LNCaP clone FGC (cell line): ENCODE data around the gene TRIP12.
A peak's percentile ranks its signal among the peaks of the same experiment; 100 is the strongest.
"Not testable (repeated sequence)": the region's sequence is repeated elsewhere in the genome, so short reads cannot be mapped to it uniquely, and the experiment has no call there.

Experiments
- DNase-seq: peaks from one replicate; pipeline ENCODE4 v3.0.0-alpha.2; 2011; ENCODE audit warnings: low read depth
- H3K4me3 ChIP-seq: 2 replicates; pipeline ENCODE4 v1.5.1; 2011; ENCODE audit warnings: mild to moderate bottlenecking, low read depth, low read length, control low read depth
- TF ChIP-seq, protein P1 (sequence below): IDR thresholded peaks from 2 replicates; pipeline ENCODE4 v1.5.1; 2012; ENCODE audit warnings: mild to moderate bottlenecking; ENCODE audit not compliant: control insufficient read depth, insufficient read depth; ENCODE audit errors: extremely low read depth

The TRIP12 gene

DNA sequence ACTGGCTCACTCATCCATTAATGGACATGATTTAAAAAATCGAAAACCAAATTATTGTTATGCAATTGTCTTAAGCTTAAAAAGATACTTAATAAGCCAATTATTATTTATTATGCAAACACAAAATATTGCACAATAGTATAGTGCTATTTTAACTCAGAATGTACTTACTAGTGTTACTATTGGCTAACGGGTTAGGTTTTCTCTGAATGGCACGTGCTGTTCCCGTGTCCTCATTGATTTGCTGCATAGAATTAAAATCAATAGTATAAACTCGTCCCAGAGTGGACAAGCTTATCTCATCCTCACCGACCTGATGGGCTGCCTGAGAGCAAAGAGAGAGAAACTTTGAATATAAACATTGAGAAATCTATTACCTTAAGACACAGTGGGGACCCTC is 116.2 kb downstream of the TRIP12 start:
- TF ChIP-seq, protein P1, sequence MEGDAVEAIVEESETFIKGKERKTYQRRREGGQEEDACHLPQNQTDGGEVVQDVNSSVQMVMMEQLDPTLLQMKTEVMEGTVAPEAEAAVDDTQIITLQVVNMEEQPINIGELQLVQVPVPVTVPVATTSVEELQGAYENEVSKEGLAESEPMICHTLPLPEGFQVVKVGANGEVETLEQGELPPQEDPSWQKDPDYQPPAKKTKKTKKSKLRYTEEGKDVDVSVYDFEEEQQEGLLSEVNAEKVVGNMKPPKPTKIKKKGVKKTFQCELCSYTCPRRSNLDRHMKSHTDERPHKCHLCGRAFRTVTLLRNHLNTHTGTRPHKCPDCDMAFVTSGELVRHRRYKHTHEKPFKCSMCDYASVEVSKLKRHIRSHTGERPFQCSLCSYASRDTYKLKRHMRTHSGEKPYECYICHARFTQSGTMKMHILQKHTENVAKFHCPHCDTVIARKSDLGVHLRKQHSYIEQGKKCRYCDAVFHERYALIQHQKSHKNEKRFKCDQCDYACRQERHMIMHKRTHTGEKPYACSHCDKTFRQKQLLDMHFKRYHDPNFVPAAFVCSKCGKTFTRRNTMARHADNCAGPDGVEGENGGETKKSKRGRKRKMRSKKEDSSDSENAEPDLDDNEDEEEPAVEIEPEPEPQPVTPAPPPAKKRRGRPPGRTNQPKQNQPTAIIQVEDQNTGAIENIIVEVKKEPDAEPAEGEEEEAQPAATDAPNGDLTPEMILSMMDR, result no peak
- no peak for DNase-seq
- no peak overlapping the region for H3K4me3 ChIP-seq

DNA sequence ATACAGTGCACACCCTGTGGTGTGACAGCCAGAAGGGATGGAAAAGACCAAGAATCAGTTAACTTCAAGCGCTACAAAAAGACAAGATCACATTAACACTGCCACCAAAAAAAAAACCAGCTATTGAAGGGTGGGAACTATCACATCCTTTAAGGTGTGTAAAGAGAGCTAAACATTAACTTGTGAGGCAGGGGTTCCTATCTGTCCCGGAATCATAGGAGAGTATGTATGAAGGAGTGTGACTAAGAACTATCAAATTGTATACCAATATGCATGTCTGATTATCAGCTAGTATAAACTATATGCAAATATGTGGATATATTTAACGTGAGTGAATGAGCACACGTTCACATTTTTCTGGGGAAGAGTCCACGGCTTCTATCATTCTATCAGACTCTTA is 119.0 kb downstream of the TRIP12 start:
- DNase-seq, result no peak
- H3K4me3 ChIP-seq, result no peak overlapping the region
- TF ChIP-seq, protein P1, result no peak

DNA sequence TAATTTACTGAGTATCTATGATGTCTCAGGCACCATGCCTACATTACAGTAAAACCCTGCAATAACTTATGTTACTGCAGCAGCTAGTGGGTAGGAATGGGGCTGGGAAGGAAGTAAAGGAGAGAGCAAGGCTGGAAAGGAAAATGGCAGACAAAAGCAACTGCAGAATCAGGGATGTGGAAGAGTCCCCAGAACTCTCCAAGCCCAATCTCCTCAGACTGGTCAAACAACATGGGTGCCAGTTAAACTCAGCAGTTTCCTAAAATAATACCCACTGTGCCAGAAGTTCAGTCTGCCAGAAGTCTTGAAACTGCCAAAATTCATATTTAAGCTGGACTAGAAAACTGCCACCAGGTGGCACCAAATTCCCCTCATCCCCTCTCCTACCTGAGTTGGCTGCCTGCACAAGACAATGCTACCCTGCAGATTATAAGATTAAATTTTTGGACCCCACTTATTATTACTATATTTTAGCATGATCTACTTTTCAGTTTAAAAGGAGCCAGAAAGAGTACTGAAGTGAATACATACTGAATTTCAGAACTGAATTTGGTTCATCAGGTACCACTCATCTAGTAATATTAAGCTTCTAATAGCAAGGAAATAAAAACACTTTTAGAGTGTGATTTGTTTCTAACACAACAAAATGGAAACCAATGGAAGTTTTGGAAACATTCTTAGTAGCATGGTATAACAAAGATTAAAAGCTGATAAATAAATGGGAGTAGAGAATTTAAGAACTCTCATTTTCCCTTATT is 120.6 kb downstream of the TRIP12 start:
- TF ChIP-seq, protein P1, result peak; percentile 62
- no peak overlapping the region for H3K4me3 ChIP-seq
- peak; percentile 82 for DNase-seq

DNA sequence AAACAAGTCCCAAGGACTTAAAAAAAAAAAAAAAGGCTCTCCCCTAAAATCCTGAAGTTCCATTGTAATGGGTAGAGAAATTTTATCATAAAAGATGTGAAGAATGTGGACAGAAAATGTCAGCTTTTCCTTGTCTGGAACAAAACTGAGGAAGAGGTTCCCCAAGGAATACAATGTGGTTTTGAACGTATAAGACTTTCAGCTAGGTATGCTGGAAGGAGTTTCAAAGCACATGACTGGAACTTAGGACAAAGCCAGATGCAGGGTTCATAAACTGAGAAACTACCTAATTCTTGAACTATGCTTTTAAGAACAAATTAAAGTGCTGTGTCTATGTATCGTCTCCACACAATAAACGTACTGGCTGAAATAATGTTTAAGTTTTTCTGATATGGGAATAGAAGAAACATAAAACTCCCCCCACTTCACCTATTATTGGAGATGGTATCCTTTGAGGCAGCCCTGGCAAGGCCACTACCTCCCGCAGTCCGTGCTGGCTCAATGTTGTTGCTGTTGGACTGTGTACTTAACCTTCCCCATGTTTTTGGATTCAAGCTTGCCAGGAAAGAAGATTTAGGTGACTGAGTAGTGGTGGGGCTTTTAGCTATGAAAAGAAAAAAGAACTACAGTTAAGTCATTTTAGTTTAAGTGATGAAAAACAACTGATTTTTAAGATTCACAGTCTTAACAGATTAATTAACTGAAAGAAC is 123.2 kb downstream of the TRIP12 start:
- DNase-seq, result no peak
- TF ChIP-seq, protein P1, result no peak
- no peak overlapping the region for H3K4me3 ChIP-seq

DNA sequence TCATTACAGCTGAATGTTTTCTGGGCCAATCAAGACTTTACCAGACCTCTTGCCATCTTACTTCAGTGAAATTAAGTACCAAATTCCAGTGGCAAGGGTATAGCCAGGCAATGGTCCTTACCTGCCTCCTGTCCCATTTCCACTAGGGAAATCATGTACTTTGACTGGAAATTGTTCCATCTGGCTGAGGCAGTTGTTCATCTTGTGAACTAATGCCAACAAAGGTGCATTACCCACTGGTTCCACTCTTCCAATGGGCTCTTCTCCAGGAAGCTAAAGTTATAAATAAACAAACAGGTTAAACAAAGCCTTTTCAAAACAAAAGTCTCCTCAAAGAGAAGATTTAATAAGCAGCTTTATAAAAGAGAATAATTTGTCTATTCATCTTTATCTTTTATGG is 126.8 kb downstream of the TRIP12 start:
- no peak for DNase-seq
- no peak overlapping the region for H3K4me3 ChIP-seq
- TF ChIP-seq, protein P1, result no peak

DNA sequence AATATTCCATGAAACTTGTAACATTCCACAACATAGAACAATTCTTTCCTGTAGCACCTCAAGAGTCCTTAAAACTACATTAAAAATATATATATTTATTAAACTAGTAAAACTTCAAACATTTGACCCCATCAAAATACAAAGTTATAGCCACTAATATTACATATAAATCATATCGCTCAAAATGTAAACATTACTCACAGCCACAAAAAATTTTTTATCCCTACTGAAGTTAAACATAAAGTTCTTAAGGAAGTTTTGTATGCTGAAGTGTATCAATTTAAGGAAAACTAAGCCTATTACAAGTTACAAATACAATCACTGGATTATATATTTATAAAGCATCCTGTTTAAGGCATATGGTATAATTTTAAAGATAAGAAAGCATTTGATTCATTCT is 127.2 kb downstream of the TRIP12 start:
- H3K4me3 ChIP-seq, result no peak overlapping the region
- TF ChIP-seq, protein P1, result no peak
- no peak for DNase-seq

DNA sequence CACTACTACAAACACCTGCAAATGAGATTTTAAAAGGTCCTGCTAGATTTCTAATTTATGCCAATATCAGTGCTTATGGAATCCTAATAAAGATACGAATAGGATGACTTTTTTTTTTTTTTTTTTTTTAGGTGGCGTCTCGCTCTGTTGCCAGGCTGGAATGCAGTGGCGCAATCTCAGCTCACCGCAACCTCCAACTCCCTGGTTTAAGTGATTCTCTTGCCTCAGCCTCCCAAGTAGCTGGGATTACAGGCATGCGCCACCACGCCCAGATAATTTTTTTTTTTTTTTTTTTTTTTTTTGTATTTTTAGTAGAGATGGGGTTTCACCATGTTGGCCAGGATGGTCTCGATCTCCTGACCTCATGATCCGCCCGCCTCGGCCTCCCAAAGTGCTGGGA is 135.5 kb downstream of the TRIP12 start:
- not testable (repeated sequence) for H3K4me3 ChIP-seq, DNase-seq
